Small intestine (tissue), 7 donors: ENCODE measurements around the gene WDR90. TPM values are rescaled to one million over a fixed set of nuclear protein-coding genes. Genes with fewer than 3 reads are reported as not detected.

Source experiments
- DNase-seq, 2 donors: peaks; one replicate each; pipeline versions ENCODE4 v3.0.0 to v3.0.0-alpha.2; 2013
- FAIRE-seq: peaks from 2 replicates; lab custom pipeline; 2012; peaks lifted over from hg19 to GRCh38; lab: Jason Lieb, UNC
- H3K27ac ChIP-seq, 3 donors: one replicate each; pipeline ENCODE4 v1.5.1; 2013; ENCODE audit warnings: low read length in 2 of 3, mild to moderate bottlenecking in 2 of 3, control low read depth in 1 of 3, inconsistent platforms in 1 of 3, low read depth in 1 of 3, moderate library complexity in 1 of 3
- H3K27me3 ChIP-seq, 3 donors: one replicate each; pipeline ENCODE4 v1.6.1; 2013; ENCODE audit warnings: low read length in 3 of 3, inconsistent platforms in 1 of 3; ENCODE audit not compliant: control insufficient read depth in 3 of 3, insufficient read depth in 3 of 3
- H3K36me3 ChIP-seq, 3 donors: one replicate each; pipeline ENCODE4 v1.6.1; 2013; ENCODE audit warnings: low read length in 3 of 3, inconsistent platforms in 1 of 3, low read depth in 1 of 3, mild to moderate bottlenecking in 1 of 3, moderate library complexity in 1 of 3; ENCODE audit not compliant: control insufficient read depth in 3 of 3, insufficient read depth in 2 of 3
- H3K4me1 ChIP-seq, 3 donors: one replicate each; pipeline ENCODE4 v1.6.1; 2013; ENCODE audit warnings: low read length in 2 of 3, inconsistent platforms in 1 of 3, low read depth in 1 of 3, mild to moderate bottlenecking in 1 of 3, moderate library complexity in 1 of 3; ENCODE audit not compliant: control insufficient read depth in 3 of 3, insufficient read depth in 2 of 3
- H3K4me3 ChIP-seq, 3 donors: one replicate each; pipeline ENCODE4 v1.5.1; 2013; ENCODE audit warnings: low read length in 3 of 3, control low read depth in 1 of 3, inconsistent platforms in 1 of 3, low read depth in 1 of 3, mild to moderate bottlenecking in 1 of 3, moderate library complexity in 1 of 3
- H3K9me3 ChIP-seq, 2 donors: one replicate each; pipeline ENCODE4 v1.6.1; 2013; ENCODE audit warnings: low read depth in 1 of 2, low read length in 1 of 2; ENCODE audit not compliant: control insufficient read depth in 2 of 2, insufficient read depth in 1 of 2
- WGBS, 3 donors: extraction: QIAGEN DNeasy Blood & Tissue Kit; methylation state at CpG; one replicate each; pipeline ENCODE4 v1.1.7; 2013; 5-methylcytosine and 5-hydroxymethylcytosine counted together
- polyA plus RNA-seq, 4 donors: library from polyadenylated mRNA; stranded (reverse) in 3 of 4; unstranded in 1 of 4; fragments of 200-250 nt in 3 of 4; fragments of 120-200 nt in 1 of 4; gene quantifications; one replicate each; pipeline versions ENCODE4 v1.2.1 to v1.2.3, GENCODE V29; 2013
- donor health status: healthy with polysubstance abuse.
- donor health status: control.
- donor health status: control.
- donor health status: Bipolar disorder and iron deficiency.
- donor health status: healthy.

Gene WDR90
- polyA plus RNA-seq, 4 donors = 15.7 to 36.5 (median 25.6) TPM

GRCh38 chr16:681746-682427 is 32.7 kb downstream of the WDR90 start:
- Histone ChIP-seq H3K4me3 (peak overlapping the region in 2 of 3 donors; percentile 79 to 82), H3K36me3 (peaks cover 5 to 50% (median 10%) of the 10 kb centered on the region in 3 donors), H3K27ac (no peak overlapping the region), H3K9me3 (no peaks in the 10 kb centered on the region), H3K4me1 (peaks cover 4 to 34% (median 5%) of the 10 kb centered on the region in 3 donors), H3K27me3 (no peaks in the 10 kb centered on the region)
- DNase-seq = no peak
- no peak for FAIRE-seq
- WGBS, 3 donors = 78 to 80% (median 80%) methylated on average over 28 of the region's 28 CpGs

- Histone ChIP-seq H3K36me3 (peaks cover 5 to 58% (median 12%) of the 10 kb centered on the region in 3 donors), H3K4me3 (peak overlapping the region in 2 of 3 donors; percentile 52 to 78), H3K27me3 (no peaks in the 10 kb centered on the region), H3K27ac (peak overlapping the region in 1 of 3 donors; percentile 33), H3K9me3 (no peaks in the 10 kb centered on the region), H3K4me1 (peaks cover 4 to 28% (median 5%) of the 10 kb centered on the region in 3 donors)
- 66 to 81% (median 74%) methylated on average over 36 of the region's 36 CpGs for WGBS, 3 donors
- no peak for FAIRE-seq
- no peak for DNase-seq
These were observed 33.6 kb downstream of the WDR90 start for GRCh38 chr16:682493-683395.

- FAIRE-seq (no peak), DNase-seq (peak in 1 of 2 donors; percentile 24)
- Histone ChIP-seq H3K27ac (peak overlapping the region in 2 of 3 donors; percentile 74 to 77), H3K4me3 (peak overlapping the region; percentile 52 to 78 (median 67)), H3K4me1 (peaks cover 4 to 28% (median 5%) of the 10 kb centered on the region in 3 donors), H3K36me3 (peaks cover 5 to 63% (median 12%) of the 10 kb centered on the region in 3 donors), H3K27me3 (no peaks in the 10 kb centered on the region), H3K9me3 (no peaks in the 10 kb centered on the region)
- 5 to 15% (median 7%) methylated on average over 53 to 57 of the region's 57 CpGs for WGBS, 3 donors
These were observed 34.4 kb downstream of the WDR90 start for GRCh38 chr16:683396-684070.

- Histone ChIP-seq H3K27me3 (no peaks in the 10 kb centered on the region), H3K27ac (peak within 1 kb of the TSS; percentile 69 to 77 (median 74)), H3K36me3 (peaks cover 5 to 63% (median 12%) of the 10 kb centered on the region in 3 donors), H3K4me1 (peaks cover 4 to 31% (median 7%) of the 10 kb centered on the region in 3 donors), H3K4me3 (peak within 1 kb of the TSS; percentile 55 to 78 (median 67)), H3K9me3 (no peaks in the 10 kb centered on the region)
- no peak for FAIRE-seq
- WGBS, 3 donors = 1 to 3% (median 2%) methylated on average over 60 to 91 of the region's 91 CpGs
- DNase-seq = peak; percentile 96 to 98
These were observed 35.1 kb downstream of the WDR90 start, which contains the start of gene JMJD8 for GRCh38 chr16:684071-684794. TSS of gene JMJD8 (minus strand) at chr16:684334. CDS start at chr16:684319, 15 bp downstream.

- DNase-seq (no peak), FAIRE-seq (no peak)
- peaks cover 8 to 37% (median 11%) of the 10 kb centered on the region in 3 donors for H3K4me1 ChIP-seq
- H3K27ac ChIP-seq = no peak overlapping the region
- H3K27me3 ChIP-seq = no peaks in the 10 kb centered on the region
- H3K4me3 ChIP-seq = peak overlapping the region in 1 of 3 donors; percentile 78
- WGBS, 3 donors = 92 to 93% (median 93%) methylated on average over 59 to 61 of the region's 61 CpGs
- H3K36me3 ChIP-seq = peaks cover 5 to 63% (median 12%) of the 10 kb centered on the region in 3 donors
- H3K9me3 ChIP-seq = no peaks in the 10 kb centered on the region
These were observed 36.0 kb downstream of the WDR90 start for GRCh38 chr16:684961-685696.

GRCh38 chr16:685967-686366 is 36.8 kb downstream of the WDR90 start:
- Histone ChIP-seq H3K27ac (no peak overlapping the region), H3K9me3 (no peaks in the 10 kb centered on the region), H3K36me3 (peaks cover 5 to 63% (median 12%) of the 10 kb centered on the region in 3 donors), H3K4me3 (no peak overlapping the region), H3K27me3 (peaks cover 0 to under 1% (median 0%) of the 10 kb centered on the region in 3 donors), H3K4me1 (peaks cover 8 to 35% (median 11%) of the 10 kb centered on the region in 3 donors)
- peak in 1 of 2 donors; percentile 45 for DNase-seq
- FAIRE-seq = no peak
- WGBS, 3 donors = 58 to 70% (median 61%) methylated on average over 10 of the region's 10 CpGs
